Measurements from ENCODE around the gene HHAT.

GRCh38 chr1:210437111-210437510, 108.4 kb downstream of the HHAT start:
- TF ChIP-seq POLR2A (IDR thresholded peaks at IDR 0.05; ENCODE audit: low read depth, low read length) (no peak), CTCF (IDR thresholded peaks at IDR 0.05; ENCODE audit: extremely low read depth in 1 of 2, insufficient read depth in 1 of 2, low read depth in 1 of 2, low read length in 2 of 2) (no peak), POLR2AphosphoS5 (IDR thresholded peaks at IDR 0.05; ENCODE audit: insufficient read depth, low read depth, low read length) (no peak), GATA2 (IDR thresholded peaks at IDR 0.05; ENCODE audit: insufficient read depth, insufficient read length, low read depth, low read length) (no peak)
